ENCODE measurements around the gene NDC80.
"Not testable (repeated sequence)": the region's sequence is repeated elsewhere in the genome, so short reads cannot be mapped to it uniquely, and the experiment has no call there.

Gene NDC80

GRCh38 chr18:2571200-2572170 lies at the start of gene NDC80, which contains the start of gene METTL4:
NDC80 (plus strand) TSS chr18:2571557; CDS start chr18:2572986, 1,429 bp downstream.
METTL4 (minus strand) TSS chr18:2571505; CDS start chr18:2567216, 4,289 bp downstream.
- peak within 1 kb of the TSS; percentile 91 for H3K4me3 ChIP-seq (ENCODE audit: low read depth, low read length)

GRCh38 chr18:2522112-2522511 lies 49.2 kb upstream of the NDC80 start:
- no peak overlapping the region for H3K4me3 ChIP-seq (ENCODE audit: low read depth, low read length)

- H3K4me3 ChIP-seq (ENCODE audit: low read depth, low read length) = not testable (repeated sequence)
Measured at GRCh38 chr18:2524794-2525198, 46.6 kb upstream of the NDC80 start.

- H3K4me3 ChIP-seq (ENCODE audit: low read depth, low read length) = no peak overlapping the region
Measured at GRCh38 chr18:2526329-2526728, 45.0 kb upstream of the NDC80 start.

GRCh38 chr18:2529154-2529553 lies 42.2 kb upstream of the NDC80 start:
- no peak overlapping the region for H3K4me3 ChIP-seq (ENCODE audit: low read depth, low read length)

GRCh38 chr18:2531751-2532150 lies 39.6 kb upstream of the NDC80 start:
- H3K4me3 ChIP-seq (ENCODE audit: low read depth, low read length) = no peak overlapping the region

GRCh38 chr18:2532797-2533196 lies 38.6 kb upstream of the NDC80 start:
- no peak overlapping the region for H3K4me3 ChIP-seq (ENCODE audit: low read depth, low read length)

- H3K4me3 ChIP-seq (ENCODE audit: low read depth, low read length) = no peak overlapping the region
Measured at GRCh38 chr18:2534906-2535305, 36.5 kb upstream of the NDC80 start.

GRCh38 chr18:2535419-2535910 lies 35.9 kb upstream of the NDC80 start:
- H3K4me3 ChIP-seq (ENCODE audit: low read depth, low read length) = no peak overlapping the region

GRCh38 chr18:2536063-2536462 lies 35.3 kb upstream of the NDC80 start:
- H3K4me3 ChIP-seq (ENCODE audit: low read depth, low read length) = no peak overlapping the region

- H3K4me3 ChIP-seq (ENCODE audit: low read depth, low read length) = no peak overlapping the region
Measured at GRCh38 chr18:2536493-2536892, 34.9 kb upstream of the NDC80 start.

- H3K4me3 ChIP-seq (ENCODE audit: low read depth, low read length) = no peak overlapping the region
Measured at GRCh38 chr18:2537296-2537695, 34.1 kb upstream of the NDC80 start.

GRCh38 chr18:2538236-2538635 lies 33.1 kb upstream of the NDC80 start:
- H3K4me3 ChIP-seq (ENCODE audit: low read depth, low read length) = no peak overlapping the region

- H3K4me3 ChIP-seq (ENCODE audit: low read depth, low read length) = no peak overlapping the region
Measured at GRCh38 chr18:2538844-2539243, 32.5 kb upstream of the NDC80 start.

GRCh38 chr18:2540575-2540974 lies 30.8 kb upstream of the NDC80 start:
- H3K4me3 ChIP-seq (ENCODE audit: low read depth, low read length) = no peak overlapping the region

- not testable (repeated sequence) for H3K4me3 ChIP-seq (ENCODE audit: low read depth, low read length)
Measured at GRCh38 chr18:2541925-2542563, 29.3 kb upstream of the NDC80 start.

GRCh38 chr18:2545155-2545554 lies 26.2 kb upstream of the NDC80 start:
- no peak overlapping the region for H3K4me3 ChIP-seq (ENCODE audit: low read depth, low read length)

GRCh38 chr18:2547477-2548087 lies 23.8 kb upstream of the NDC80 start:
- no peak overlapping the region for H3K4me3 ChIP-seq (ENCODE audit: low read depth, low read length)

GRCh38 chr18:2549462-2549861 lies 21.9 kb upstream of the NDC80 start:
- no peak overlapping the region for H3K4me3 ChIP-seq (ENCODE audit: low read depth, low read length)

- H3K4me3 ChIP-seq (ENCODE audit: low read depth, low read length) = no peak overlapping the region
Measured at GRCh38 chr18:2551425-2551824, 19.9 kb upstream of the NDC80 start.

GRCh38 chr18:2554696-2555095 lies 16.7 kb upstream of the NDC80 start:
- no peak overlapping the region for H3K4me3 ChIP-seq (ENCODE audit: low read depth, low read length)

All from iPS-11a (cell line).